Kidney glomerular epithelial cell (primary cell): ENCODE measurements around the gene USP3.
"Not testable (repeated sequence)": the region's sequence is repeated elsewhere in the genome, so short reads cannot be mapped to it uniquely, and the experiment has no call there.

Experiments used
- DNase-seq: peaks from one replicate; lab custom pipeline; 2025; lab: John Stamatoyannopoulos, UW

USP3 gene

DNA sequence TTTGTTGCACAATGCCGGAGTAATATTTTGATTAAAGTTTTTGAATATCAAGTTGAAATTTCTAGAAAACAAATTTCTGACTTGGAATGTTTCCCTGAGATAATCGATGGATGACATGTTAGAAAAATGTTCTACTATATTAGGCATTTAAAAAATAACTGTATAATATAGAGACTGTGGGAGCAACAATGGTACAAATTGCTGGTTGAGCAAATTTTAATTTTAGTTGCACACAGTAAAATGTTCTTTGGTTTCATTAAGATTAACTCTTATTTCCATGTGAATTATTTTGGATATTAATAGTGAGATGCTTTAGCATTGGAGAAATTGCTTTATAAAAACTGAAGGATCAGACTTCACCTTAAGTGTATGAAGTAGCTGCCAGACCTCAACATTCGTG is 9.3 kb downstream of the USP3 start:
- no peak for DNase-seq

- DNase-seq, result no peak
Observed at GRCh38 chr15:63514531-63514943, 10.1 kb downstream of the USP3 start.

- no peak for DNase-seq
Observed at GRCh38 chr15:63517202-63517601, 12.8 kb downstream of the USP3 start.

DNA sequence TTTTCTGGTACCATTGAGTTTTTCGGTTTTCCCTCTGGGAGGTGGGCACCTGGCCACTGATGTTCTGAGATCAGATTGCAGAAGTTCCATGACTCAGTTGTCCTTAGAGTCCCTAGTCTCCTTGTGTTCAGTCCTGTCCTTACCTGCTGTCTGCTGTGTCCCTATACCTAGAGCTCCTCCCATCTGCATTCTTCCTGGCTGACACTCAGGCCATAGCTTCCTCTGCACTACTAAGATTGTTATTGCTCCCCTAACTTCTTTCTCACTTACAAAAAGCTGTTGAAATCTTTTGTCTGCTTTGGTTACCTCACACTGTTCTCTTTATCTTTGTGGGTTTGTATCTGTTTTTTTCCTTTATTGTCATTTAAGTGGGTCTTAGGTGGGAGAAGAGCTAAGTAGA is 13.2 kb downstream of the USP3 start:
- no peak for DNase-seq

- DNase-seq, result no peak
Observed at GRCh38 chr15:63519041-63519440, 14.6 kb downstream of the USP3 start.

GRCh38 chr15:63519548-63520178 is 15.3 kb downstream of the USP3 start:
- no peak for DNase-seq

DNA sequence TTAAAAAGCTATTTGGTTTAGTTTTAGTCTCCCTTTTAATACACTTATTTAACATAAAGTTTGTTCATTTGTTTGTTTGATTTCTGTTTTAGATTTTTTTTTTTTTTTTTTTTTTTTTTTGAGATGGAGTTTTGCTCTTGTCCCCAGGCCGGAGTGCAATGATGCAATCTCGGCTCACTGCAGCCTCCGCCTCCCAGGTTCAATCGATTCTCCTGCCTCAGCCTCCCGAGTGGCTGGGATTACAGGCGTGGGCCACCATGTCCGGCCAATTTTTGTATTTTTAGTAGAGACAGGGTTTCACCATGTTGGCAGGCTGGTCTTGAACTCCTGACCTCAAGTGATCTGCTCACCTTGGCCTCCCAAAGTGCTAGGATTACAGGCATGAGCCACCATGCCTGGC is 16.1 kb downstream of the USP3 start:
- DNase-seq, result not testable (repeated sequence)

- DNase-seq, result no peak
Observed at GRCh38 chr15:63522225-63522578, 17.8 kb downstream of the USP3 start.

GRCh38 chr15:63523306-63523990 is 19.1 kb downstream of the USP3 start:
- DNase-seq, result no peak

GRCh38 chr15:63524316-63525015 is 20.1 kb downstream of the USP3 start:
- no peak for DNase-seq

DNA sequence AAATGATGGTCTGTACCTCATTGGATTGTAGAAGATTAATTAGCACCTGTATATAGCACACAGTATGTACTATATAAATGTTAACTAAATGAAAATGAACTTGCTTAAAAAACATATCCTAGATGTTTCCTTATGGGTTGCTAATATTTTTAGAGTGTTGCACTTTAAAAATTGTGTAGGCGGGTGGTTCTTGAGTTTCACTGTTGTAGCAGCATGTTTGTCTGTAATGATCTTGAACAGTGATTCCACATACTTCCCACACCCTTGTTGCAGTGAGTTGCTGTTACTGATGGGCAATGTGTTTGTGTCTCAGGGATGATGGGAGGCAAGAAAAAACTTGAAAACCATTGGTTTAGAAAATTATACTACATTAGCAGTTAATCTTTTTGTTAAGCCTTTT is 22.0 kb downstream of the USP3 start:
- DNase-seq, result no peak

DNA sequence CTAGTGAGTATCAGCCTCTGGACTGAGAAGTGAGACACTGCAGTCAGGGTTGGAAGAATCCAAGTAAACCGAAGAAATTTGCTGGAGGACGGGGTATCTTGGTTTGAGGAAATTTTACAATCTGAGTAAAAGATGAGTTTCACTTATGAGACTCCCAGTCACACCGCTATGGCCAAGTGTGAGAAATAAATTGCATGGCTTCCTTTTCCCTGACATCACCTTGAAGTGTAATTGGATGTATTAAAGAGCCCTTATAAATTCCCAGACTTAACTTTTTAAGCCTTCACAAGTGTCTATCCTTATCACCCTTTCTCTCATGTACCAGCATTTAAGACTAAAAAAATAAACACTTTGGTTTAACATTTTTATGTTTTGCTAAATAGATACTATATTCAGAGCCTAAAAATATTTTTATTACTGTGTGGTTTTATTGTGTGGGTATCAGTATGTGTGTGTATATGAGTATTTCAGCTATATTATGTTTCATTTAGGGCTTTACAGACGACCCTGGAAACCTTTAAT is 23.8 kb downstream of the USP3 start:
- DNase-seq, result no peak

DNA sequence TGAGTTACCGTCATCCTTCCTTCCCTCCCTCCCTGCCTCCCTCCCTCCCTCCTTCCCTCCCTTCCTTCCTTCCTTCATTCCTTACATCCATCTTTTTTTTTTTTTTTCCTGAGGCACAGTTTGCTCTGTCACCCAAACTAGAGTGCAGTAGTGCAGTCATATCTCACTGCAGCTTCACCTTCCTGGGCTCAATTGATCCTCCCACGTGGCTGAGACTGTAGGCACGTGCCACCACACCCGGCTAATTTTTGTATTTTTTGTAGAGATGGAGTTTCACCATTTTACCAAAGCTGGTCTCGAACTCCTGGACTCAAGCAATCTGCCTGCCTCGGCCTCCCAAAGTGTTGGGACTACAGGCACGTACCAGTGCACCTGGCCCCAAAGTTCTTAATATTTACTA is 25.8 kb downstream of the USP3 start:
- DNase-seq, result no peak

- no peak for DNase-seq
Observed at GRCh38 chr15:63530752-63531299, 26.4 kb downstream of the USP3 start.

- DNase-seq, result no peak
Observed at GRCh38 chr15:63531586-63531985, 27.2 kb downstream of the USP3 start.

DNA sequence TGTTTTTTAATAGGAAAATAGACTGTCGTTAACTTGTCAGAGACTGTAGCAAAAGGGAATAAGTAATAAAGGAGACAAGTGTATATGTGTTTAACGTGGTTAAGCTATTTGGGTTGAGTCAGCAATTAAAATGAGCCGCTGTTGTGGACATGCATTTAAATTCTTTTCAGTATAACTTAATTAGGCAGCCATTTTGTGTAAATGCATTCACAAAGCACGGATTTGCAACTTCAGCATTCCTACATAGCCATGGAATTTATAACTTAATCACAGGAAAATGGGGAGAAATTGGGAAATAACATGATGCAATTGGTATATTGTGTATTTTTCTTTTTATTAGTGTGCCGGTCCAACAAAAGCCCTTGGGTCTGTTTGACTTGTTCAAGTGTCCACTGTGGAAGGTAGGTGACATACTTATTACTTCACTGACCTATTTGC is 27.9 kb downstream of the USP3 start:
- DNase-seq, result no peak

DNA sequence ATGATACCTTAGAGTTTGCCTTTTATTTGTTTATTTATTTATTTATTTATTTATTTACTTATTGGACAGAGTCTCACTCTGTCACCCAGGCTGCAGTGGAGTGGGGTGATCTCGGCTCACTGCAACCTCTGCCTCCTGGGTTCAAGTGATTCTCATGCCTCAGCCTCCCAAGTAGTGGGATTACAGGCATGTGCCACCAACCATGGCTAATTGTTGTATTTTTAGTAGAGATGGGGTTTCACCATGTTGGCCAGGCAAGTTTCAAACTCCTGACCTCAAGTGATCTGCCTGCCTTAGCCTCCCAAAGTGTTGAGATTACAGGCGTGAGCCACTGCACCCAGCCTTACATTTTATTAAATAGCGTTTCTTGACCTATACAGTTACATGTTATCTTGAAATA is 30.5 kb downstream of the USP3 start:
- not testable (repeated sequence) for DNase-seq

DNA sequence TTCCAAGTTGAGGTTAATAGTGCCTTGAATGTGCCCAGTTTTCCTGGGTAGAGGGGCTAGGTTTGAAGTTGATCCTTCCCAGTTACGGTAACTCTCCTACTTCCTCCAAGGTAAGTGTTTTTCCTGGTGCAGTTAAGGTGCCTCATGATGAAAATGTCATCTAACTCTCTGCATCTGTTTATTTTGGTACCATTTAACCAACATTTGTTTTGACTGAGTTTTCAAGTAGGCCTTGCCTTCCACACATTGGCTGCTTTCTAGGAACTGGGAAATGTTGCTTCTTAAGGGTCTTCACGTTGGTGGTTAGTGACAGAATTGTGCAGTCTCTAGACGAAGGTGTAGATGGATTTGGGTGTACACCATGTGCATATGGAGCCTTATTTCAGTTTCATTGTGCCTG is 31.3 kb downstream of the USP3 start:
- DNase-seq, result no peak

DNA sequence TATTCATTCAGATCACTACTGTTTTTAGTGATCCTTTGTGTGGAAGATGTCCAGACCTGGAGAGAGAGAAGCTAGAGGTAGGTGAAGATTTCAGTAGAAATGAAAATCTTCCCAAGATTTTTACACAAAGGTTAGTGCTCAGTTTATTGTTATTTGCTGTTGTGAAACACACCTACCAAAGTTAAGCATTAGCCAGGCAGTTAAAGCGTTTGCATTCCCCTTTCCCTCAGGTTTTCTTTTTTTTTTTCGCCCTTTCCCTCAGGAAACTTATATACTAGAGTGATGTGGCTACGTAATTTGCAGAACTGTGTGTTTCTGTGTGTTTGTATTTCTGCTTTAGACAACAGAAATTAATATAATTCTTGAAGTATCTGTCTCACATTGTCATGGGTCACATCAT is 34.5 kb downstream of the USP3 start:
- DNase-seq, result no peak

- no peak for DNase-seq
Observed at GRCh38 chr15:63539521-63539920, 35.1 kb downstream of the USP3 start.

GRCh38 chr15:63539998-63540397 is 35.6 kb downstream of the USP3 start:
- no peak for DNase-seq

- DNase-seq, result no peak
Observed at GRCh38 chr15:63540449-63540848, 36.1 kb downstream of the USP3 start.
